Mesendoderm (in vitro differentiated cells): ENCODE measurements around the gene ZSCAN21. TPM values are rescaled to one million over a fixed set of nuclear protein-coding genes. Genes with fewer than 3 reads are reported as not detected.

Source experiments
- DNase-seq: peaks from one replicate; pipeline ENCODE4 v3.0.0; 2013
- H2AK5ac ChIP-seq: 2 replicates; pipeline ENCODE4 v1.6.1; 2013; ENCODE audit warnings: low read length, inconsistent platforms
- H2BK120ac ChIP-seq: 2 replicates; pipeline ENCODE4 v1.6.1; 2013; ENCODE audit warnings: low read depth, mild to moderate bottlenecking, low read length, moderate library complexity, mixed read lengths
- H2BK15ac ChIP-seq: replicated peaks from 2 replicates; pipeline ENCODE4 v1.6.1; 2013; ENCODE audit warnings: low read depth, mild to moderate bottlenecking, moderate library complexity
- H2BK5ac ChIP-seq: 2 replicates; pipeline ENCODE4 v1.6.1; 2013; ENCODE audit warnings: low read length, inconsistent platforms
- H3K18ac ChIP-seq: 2 replicates; pipeline ENCODE4 v1.6.1; 2013; ENCODE audit warnings: mild to moderate bottlenecking, low read length, mixed read lengths
- H3K23ac ChIP-seq: one replicate; pipeline ENCODE4 v1.6.1; 2013; ENCODE audit warnings: low read length
- H3K27ac ChIP-seq: 2 replicates; pipeline ENCODE4 v1.5.1; 2013; ENCODE audit warnings: low read depth, mild to moderate bottlenecking, inconsistent platforms, low read length, moderate library complexity
- H3K27me3 ChIP-seq: 2 replicates; pipeline ENCODE4 v1.6.1; 2013; ENCODE audit warnings: low read length, control low read depth, mild to moderate bottlenecking, inconsistent platforms; ENCODE audit not compliant: insufficient read depth, poor library complexity
- H3K36me3 ChIP-seq: 2 replicates; pipeline ENCODE4 v1.6.1; 2013; ENCODE audit warnings: low read length, inconsistent platforms; ENCODE audit not compliant: control insufficient read depth, insufficient read depth
- H3K4ac ChIP-seq: one replicate; pipeline ENCODE4 v1.6.1; 2013; ENCODE audit warnings: low read depth, mild to moderate bottlenecking, low read length, moderate library complexity
- H3K4me1 ChIP-seq: 2 replicates; pipeline ENCODE4 v1.6.1; 2013; ENCODE audit warnings: low read depth, low read length, inconsistent platforms; ENCODE audit not compliant: control insufficient read depth
- H3K4me2 ChIP-seq: 2 replicates; pipeline ENCODE4 v1.6.1; 2013; ENCODE audit warnings: low read length
- H3K4me3 ChIP-seq: 2 replicates; pipeline ENCODE4 v1.5.1; 2013; ENCODE audit warnings: mild to moderate bottlenecking, low read length
- H3K56ac ChIP-seq: one replicate; pipeline ENCODE4 v1.6.1; 2013; ENCODE audit warnings: low read length
- H3K79me1 ChIP-seq: 2 replicates; pipeline ENCODE4 v1.6.1; 2013; ENCODE audit warnings: low read length, inconsistent platforms
- H3K79me2 ChIP-seq: 2 replicates; pipeline ENCODE4 v1.6.1; 2013; ENCODE audit warnings: mild to moderate bottlenecking, low read length; ENCODE audit not compliant: control insufficient read depth, insufficient read depth
- H3K9ac ChIP-seq: 2 replicates; pipeline ENCODE4 v1.6.1; 2013; ENCODE audit warnings: low read length, inconsistent platforms
- H4K5ac ChIP-seq: one replicate; pipeline ENCODE4 v1.6.1; 2013; ENCODE audit warnings: low read length
- H4K8ac ChIP-seq: one replicate; pipeline ENCODE4 v1.6.1; 2013; ENCODE audit warnings: low read depth, mild to moderate bottlenecking, control low read depth, low read length, moderate library complexity
- WGBS: extraction: QIAGEN DNeasy Blood & Tissue Kit; methylation state at CpG from one replicate; pipeline ENCODE4 v1.1.7; 2013; ENCODE audit warnings: low lambda C conversion rate, missing lambda C conversion rate; ENCODE audit not compliant: insufficient coverage; ENCODE audit errors: extremely low coverage; 5-methylcytosine and 5-hydroxymethylcytosine counted together
- polyA plus RNA-seq, 2 experiments: library from polyadenylated mRNA; stranded (reverse); fragments of 200-250 nt; gene quantifications; one replicate each; pipeline ENCODE4 v1.2.3, GENCODE V29; 2013

The ZSCAN21 gene
- polyA plus RNA-seq (2013, experiment 1 of 2) = 16.9 TPM
- 16.5 TPM for polyA plus RNA-seq (2013, experiment 2 of 2)

- Histone ChIP-seq H3K4me1 (no peaks in the 10 kb centered on the region), H3K36me3 (no peaks in the 10 kb centered on the region), H3K4me3 (peak within 1 kb of the TSS; percentile 91), H3K27me3 (no peaks in the 10 kb centered on the region), H3K79me2 (peaks cover 6% of the 10 kb centered on the region), H2BK120ac (no peak within 1 kb of the TSS), H3K79me1 (peaks cover 4% of the 10 kb centered on the region), H3K23ac (no peak within 1 kb of the TSS), H4K5ac (no peak within 1 kb of the TSS), H2BK5ac (no peak within 1 kb of the TSS), H3K9ac (peak within 1 kb of the TSS; percentile 95), H2BK15ac (no peak within 1 kb of the TSS), H3K18ac (peak within 1 kb of the TSS; percentile 95), H4K8ac (no peak within 1 kb of the TSS), H3K56ac (peak within 1 kb of the TSS; percentile 97), H3K4me2 (peak within 1 kb of the TSS; percentile 78), H2AK5ac (no peak within 1 kb of the TSS), H3K27ac (peak within 1 kb of the TSS; percentile 81), H3K4ac (peak within 1 kb of the TSS; percentile 64)
- WGBS = no CpG with 5 or more reads among the region's 47 CpGs
- DNase-seq = peak; percentile 89
These were observed at the start of gene ZSCAN21 for GRCh38 chr7:100049441-100050291. ZSCAN21 (plus strand) TSS chr7:100049774; CDS start chr7:100057007, 7,233 bp downstream.

GRCh38 chr7:100000239-100000638, 49.3 kb upstream of the ZSCAN21 start:
- Histone ChIP-seq H3K36me3 (no peaks in the 10 kb centered on the region), H3K9ac (no peak overlapping the region), H3K27ac (no peak overlapping the region), H4K8ac (no peak overlapping the region), H3K4ac (no peak overlapping the region), H2BK5ac (no peak overlapping the region), H2AK5ac (no peak overlapping the region), H3K56ac (no peak overlapping the region), H2BK15ac (no peak overlapping the region), H3K27me3 (no peaks in the 10 kb centered on the region), H3K4me1 (no peaks in the 10 kb centered on the region), H3K4me2 (no peak overlapping the region), H3K79me2 (no peaks in the 10 kb centered on the region), H3K23ac (no peak overlapping the region), H3K4me3 (no peak overlapping the region), H3K18ac (no peak overlapping the region), H4K5ac (no peak overlapping the region), H2BK120ac (no peak overlapping the region), H3K79me1 (no peaks in the 10 kb centered on the region)
- DNase-seq = no peak
- WGBS = no CpG with 5 or more reads among the region's 13 CpGs

GRCh38 chr7:100003711-100004661, 45.6 kb upstream of the ZSCAN21 start:
- Histone ChIP-seq H2BK15ac (no peak overlapping the region), H4K8ac (no peak overlapping the region), H3K36me3 (no peaks in the 10 kb centered on the region), H3K4me2 (no peak overlapping the region), H3K18ac (no peak overlapping the region), H3K4me3 (no peak overlapping the region), H3K79me2 (no peaks in the 10 kb centered on the region), H2BK120ac (no peak overlapping the region), H2BK5ac (no peak overlapping the region), H3K4ac (no peak overlapping the region), H3K23ac (no peak overlapping the region), H3K79me1 (no peaks in the 10 kb centered on the region), H3K27ac (no peak overlapping the region), H3K56ac (no peak overlapping the region), H3K27me3 (no peaks in the 10 kb centered on the region), H3K4me1 (no peaks in the 10 kb centered on the region), H3K9ac (no peak overlapping the region), H2AK5ac (no peak overlapping the region), H4K5ac (no peak overlapping the region)
- WGBS = no CpG with 5 or more reads among the region's 14 CpGs
- DNase-seq = no peak

- H3K79me1 ChIP-seq = no peaks in the 10 kb centered on the region
- H4K5ac ChIP-seq = no peak overlapping the region
- no CpG with 5 or more reads among the region's 3 CpGs for WGBS
- H3K4ac ChIP-seq = no peak overlapping the region
- H3K4me1 ChIP-seq = no peaks in the 10 kb centered on the region
- H3K23ac ChIP-seq = no peak overlapping the region
- peak; percentile 39 for DNase-seq
- H2BK15ac ChIP-seq = no peak overlapping the region
- no peak overlapping the region for H3K4me2 ChIP-seq
- no peak overlapping the region for H3K18ac ChIP-seq
- H2BK120ac ChIP-seq = no peak overlapping the region
- H3K27ac ChIP-seq = no peak overlapping the region
- H3K56ac ChIP-seq = no peak overlapping the region
- no peak overlapping the region for H3K9ac ChIP-seq
- no peak overlapping the region for H2AK5ac ChIP-seq
- no peak overlapping the region for H4K8ac ChIP-seq
- no peaks in the 10 kb centered on the region for H3K79me2 ChIP-seq
- H3K36me3 ChIP-seq = no peaks in the 10 kb centered on the region
- no peak overlapping the region for H3K4me3 ChIP-seq
- no peaks in the 10 kb centered on the region for H3K27me3 ChIP-seq
- H2BK5ac ChIP-seq = no peak overlapping the region
These were observed 41.7 kb upstream of the ZSCAN21 start for GRCh38 chr7:100007887-100008286.

DNA sequence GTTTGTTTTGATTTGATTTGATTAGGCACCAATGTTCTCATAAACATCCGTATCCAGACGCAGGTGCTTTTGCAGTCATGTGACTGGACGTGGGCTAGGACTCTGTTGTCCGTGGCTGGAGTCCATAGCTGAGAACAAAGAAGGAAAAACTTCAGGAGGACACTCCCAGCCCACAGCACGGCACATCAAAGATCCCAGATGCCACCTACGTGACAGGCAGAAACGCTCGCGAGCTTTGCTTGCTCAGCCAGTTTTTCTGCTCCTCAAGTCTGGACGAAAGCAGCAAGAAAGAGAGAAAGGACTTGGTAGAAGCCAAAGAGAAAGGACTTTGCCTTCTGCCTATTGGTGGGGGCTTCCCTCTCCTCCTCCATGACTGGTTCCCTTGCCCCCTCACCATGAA, 41.0 kb upstream of the ZSCAN21 start:
- Histone ChIP-seq H2BK15ac (no peak overlapping the region), H3K79me1 (no peaks in the 10 kb centered on the region), H3K4me1 (no peaks in the 10 kb centered on the region), H3K23ac (no peak overlapping the region), H4K8ac (no peak overlapping the region), H3K27ac (no peak overlapping the region), H4K5ac (no peak overlapping the region), H3K9ac (no peak overlapping the region), H3K36me3 (no peaks in the 10 kb centered on the region), H3K79me2 (no peaks in the 10 kb centered on the region), H3K4me2 (no peak overlapping the region), H3K18ac (no peak overlapping the region), H2BK120ac (no peak overlapping the region), H3K56ac (no peak overlapping the region), H3K27me3 (no peaks in the 10 kb centered on the region), H2AK5ac (no peak overlapping the region), H2BK5ac (no peak overlapping the region), H3K4me3 (no peak overlapping the region), H3K4ac (no peak overlapping the region)
- WGBS = no CpG with 5 or more reads among the region's 10 CpGs
- no peak for DNase-seq
